Sciatic nerve (tissue), 2 donors: ENCODE measurements around the gene FSTL4. TPM values are rescaled to one million over a fixed set of nuclear protein-coding genes. Genes with fewer than 3 reads are reported as not detected.

Source experiments
- ATAC-seq: fragments of 200-7000 bp; cut with Tn5 transposase; one replicate; pipeline ENCODE4 v1.9.1; 2020; ENCODE audit warnings: mild to moderate bottlenecking, moderate library complexity
- DNase-seq: peaks from one replicate; pipeline ENCODE4 v3.0.0-alpha.2; 2020; ENCODE audit warnings: low spot score
- intact Hi-C: fragments of 100-400 bp; cut with DNase I; formaldehyde crosslinking; loops from one replicate; pipeline ENCODE4 v1.14.2; 2022
- total RNA-seq: library from RNA; stranded (reverse); fragmentation: NEBNext Ultra II Directional; extraction: Animal tissue kit (Norgen Biotek cat#: 25700); gene quantifications from one replicate; pipeline ENCODE4 v1.2.1, GENCODE V29; 2021
- donor health status: DM: no; HTN: no; CAD: no.
- donor health status: DM: no; HTN: no; CAD: no.

FSTL4 gene
- total RNA-seq, 1 donor from 2014 or later, result not detected

GRCh38 chr5:133368916-133369783 is 243.2 kb downstream of the FSTL4 start:
- DNase-seq (no peak), ATAC-seq (no peak)
- intact Hi-C loops, result no loop called here

DNA sequence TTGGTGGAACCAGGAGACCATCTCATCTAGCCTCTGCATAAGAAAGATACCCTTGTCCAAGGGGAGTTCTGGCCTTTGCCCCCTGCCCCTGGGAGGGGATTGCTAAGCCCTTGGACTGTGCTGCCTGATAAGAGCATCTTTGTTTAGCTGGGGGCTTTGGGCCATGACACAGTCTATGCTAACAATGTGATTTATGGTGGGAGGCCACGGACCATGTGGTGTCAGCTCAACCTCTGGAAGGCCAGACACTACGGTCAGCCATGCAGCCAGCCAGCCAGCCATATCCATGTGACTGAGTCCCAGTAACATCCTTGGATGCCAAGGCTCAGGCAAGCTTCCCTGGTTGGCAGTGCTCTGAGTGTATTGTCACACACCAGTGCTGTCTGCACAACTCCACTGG is 244.4 kb downstream of the FSTL4 start:
- no peak for ATAC-seq
- no peak for DNase-seq
- intact Hi-C loops, result no loop called here

DNA sequence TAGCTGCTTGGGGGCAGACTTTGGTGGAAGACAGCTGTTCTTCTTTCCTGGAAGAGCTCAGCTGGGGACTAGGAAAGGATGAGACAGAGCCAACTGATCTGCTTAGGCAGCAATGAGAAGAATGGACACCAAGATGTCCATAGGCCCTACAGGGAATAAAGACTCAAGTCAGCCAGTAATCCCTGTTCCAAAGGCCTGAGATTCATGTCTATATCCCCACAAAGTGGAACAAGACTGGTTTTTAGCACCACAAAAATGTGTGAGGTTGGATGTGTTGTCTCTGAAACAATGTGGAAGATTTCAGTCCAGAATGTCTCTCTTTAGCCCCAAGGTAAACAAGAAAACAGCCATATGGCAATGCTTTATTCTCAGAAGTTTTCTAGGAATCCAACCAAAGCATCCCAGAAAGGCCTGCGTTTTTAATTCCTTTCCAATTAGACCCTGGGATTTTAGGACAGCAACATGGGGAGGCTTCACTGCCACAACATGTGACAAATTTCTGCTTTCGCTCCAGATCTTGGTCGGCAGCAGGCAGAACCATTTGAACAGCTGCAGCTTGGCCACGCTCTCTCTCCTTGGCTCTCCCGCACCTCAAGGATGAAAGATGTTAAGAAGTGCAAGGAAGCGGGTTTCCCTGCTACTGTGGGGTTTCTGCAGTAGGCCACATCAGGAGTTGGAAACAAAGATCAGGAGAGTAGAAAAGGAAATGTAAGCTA is 245.1 kb downstream of the FSTL4 start:
- peak; percentile 72 for ATAC-seq
- DNase-seq, result no peak
- intact Hi-C loops, result no loop called here

DNA sequence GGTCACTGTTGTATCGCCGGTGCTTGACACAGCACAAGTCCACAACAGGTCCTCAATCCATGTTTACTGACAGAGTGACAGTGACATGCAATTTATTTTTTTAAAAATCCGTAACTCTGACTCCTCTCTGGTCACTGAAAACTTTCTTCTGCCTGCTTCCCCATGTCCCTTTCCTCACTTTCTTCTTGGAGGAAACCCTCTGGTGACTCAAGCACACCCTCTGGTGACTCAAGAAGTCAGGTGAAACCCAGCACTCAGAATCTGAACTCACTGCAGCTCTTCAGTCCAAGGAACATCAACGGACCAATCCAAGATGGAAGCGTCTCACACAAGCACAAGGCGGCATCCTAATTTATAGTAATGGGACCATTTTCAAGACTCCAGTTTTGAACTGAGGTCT is 245.9 kb downstream of the FSTL4 start:
- intact Hi-C loops, result no loop called here
- no peak for DNase-seq
- ATAC-seq, result no peak

- DNase-seq, result no peak
- intact Hi-C loops, result no loop called here
Measured at GRCh38 chr5:133365738-133366137, 246.6 kb downstream of the FSTL4 start.

GRCh38 chr5:133364936-133365707 is 247.2 kb downstream of the FSTL4 start:
- ATAC-seq (no peak), DNase-seq (no peak)
- intact Hi-C loops, result no loop called here

More at GRCh38 chr5:133365738-133366137, 246.6 kb downstream of the FSTL4 start:
- ATAC-seq, result no peak

GRCh38 chr5:133363807-133364587 is 248.3 kb downstream of the FSTL4 start:
- no peak for DNase-seq

DNA sequence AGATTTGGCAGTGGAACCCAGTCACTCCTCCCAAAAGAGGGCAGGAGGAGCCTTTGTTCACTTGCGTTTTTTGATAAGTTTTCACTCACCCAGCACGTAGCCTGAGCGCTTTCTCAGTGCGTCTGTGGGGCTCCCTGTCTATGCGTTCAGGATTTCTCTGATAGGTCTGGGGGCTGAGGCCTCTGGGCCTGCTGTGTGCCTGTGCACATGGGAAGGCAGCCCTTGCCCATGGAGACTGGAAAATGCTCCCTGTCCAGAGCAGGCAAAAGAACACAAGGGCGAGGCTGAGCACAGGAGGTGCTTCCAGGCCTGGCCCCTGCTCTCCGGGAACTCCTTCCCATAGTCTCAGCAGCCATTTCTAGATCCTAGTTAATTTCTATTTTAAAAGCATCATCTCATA is 249.9 kb downstream of the FSTL4 start:
- no peak for DNase-seq
- no peak for ATAC-seq
- intact Hi-C loops, result no loop called here

More at GRCh38 chr5:133363807-133364587, 248.3 kb downstream of the FSTL4 start:
- ATAC-seq, result no peak
- intact Hi-C loops, result no loop called here

DNA sequence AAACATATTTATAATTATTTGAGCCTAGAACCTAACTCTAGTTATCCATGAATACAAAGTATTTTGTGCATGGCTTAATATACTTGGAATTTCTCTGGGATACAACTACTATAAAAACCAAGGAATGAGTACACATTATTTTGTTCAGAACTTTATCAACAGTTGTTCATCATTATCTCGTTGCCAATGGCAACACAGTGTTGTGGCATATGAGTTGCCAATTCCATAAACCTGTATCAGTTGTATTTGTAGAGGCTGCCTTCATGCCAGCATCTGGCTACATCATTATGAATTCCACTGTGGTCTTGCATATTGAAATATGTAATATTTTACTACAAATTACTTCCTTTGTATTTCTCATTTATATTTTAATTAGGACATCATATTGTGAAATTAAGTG is 250.4 kb downstream of the FSTL4 start:
- ATAC-seq (no peak), DNase-seq (no peak)
- intact Hi-C loops, result no loop called here

- DNase-seq (no peak), ATAC-seq (no peak)
- intact Hi-C loops, result no loop called here
Measured at GRCh38 chr5:133360693-133361472, 251.5 kb downstream of the FSTL4 start.

DNA sequence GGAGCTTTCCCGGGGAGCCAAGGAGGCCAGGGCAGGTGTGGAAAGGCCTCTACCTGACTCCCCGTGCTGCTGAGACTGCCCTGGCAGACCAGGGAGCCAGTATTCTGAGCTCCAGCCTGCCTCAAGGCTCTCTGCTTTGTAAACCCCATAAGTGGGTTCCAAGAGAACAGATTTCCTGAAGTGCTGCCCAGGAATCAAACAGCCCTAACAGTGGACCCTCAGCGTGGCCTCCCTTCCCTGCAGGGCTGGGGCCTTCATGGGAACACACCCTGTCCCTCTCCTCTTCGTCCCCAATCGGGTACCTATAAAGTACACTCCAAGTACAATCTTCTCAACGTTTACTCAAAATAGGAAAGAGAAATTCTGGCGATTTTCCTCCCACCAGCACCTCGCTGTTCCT is 252.5 kb downstream of the FSTL4 start:
- ATAC-seq (no peak), DNase-seq (no peak)
- intact Hi-C loops, result no loop called here

GRCh38 chr5:133358271-133358670 is 254.1 kb downstream of the FSTL4 start:
- ATAC-seq (no peak), DNase-seq (no peak)
- intact Hi-C loops, result no loop called here

GRCh38 chr5:133357758-133358157 is 254.6 kb downstream of the FSTL4 start:
- no peak for ATAC-seq
- intact Hi-C loops, result no loop called here
- DNase-seq, result no peak

GRCh38 chr5:133356984-133357421 is 255.3 kb downstream of the FSTL4 start:
- DNase-seq (no peak), ATAC-seq (no peak)
- intact Hi-C loops, result no loop called here

- DNase-seq, result no peak
- intact Hi-C loops, result no loop called here
Measured at GRCh38 chr5:133356396-133356983, 255.9 kb downstream of the FSTL4 start.

DNA sequence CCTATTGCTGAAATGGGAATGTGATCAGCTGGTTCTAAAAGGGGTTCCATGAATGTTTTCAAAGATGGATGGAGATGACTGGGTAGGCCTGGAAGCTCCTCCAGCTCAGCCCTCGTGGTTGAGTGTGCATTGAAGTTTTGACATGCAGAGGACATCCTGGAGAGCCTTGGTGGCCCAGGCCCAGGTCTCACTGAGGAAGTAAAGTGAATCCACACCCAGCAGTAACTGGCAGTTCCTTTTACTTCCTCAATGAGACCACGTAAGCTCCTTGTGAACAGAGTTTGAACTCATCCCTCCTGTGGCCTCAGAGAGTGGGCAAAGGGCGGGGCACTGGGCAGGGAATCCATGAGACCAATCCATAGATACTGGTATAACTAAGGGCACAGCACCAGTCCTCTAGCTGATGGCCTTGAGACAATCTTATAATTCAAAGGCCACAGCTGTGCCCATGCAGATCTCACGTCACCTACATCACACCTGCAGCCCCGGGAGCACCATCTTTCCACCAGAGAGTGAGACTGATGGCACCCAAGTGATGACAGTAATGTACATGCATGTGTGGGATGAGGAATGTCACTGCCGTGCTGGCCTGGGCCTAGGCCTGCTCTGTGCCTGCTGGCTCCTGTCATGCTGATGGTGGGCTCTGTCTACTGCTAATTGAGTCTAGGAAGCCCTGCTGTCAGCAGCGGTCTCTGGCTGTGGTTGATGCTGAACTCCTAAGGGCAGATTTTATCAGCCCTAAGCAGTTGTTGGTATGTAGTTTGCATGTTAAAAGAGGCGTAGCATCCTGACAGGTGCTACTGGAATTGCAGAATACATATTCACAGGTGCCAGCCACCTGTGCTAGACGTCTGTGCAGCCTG is 257.8 kb downstream of the FSTL4 start:
- intact Hi-C loops, result no loop called here
- DNase-seq (no peak), ATAC-seq (no peak)

More at GRCh38 chr5:133356396-133356983, 255.9 kb downstream of the FSTL4 start:
- no peak for ATAC-seq

- intact Hi-C loops, result no loop called here
- DNase-seq, result no peak
- no peak for ATAC-seq
Measured at GRCh38 chr5:133353741-133354140, 258.6 kb downstream of the FSTL4 start.
